Measurements from ENCODE around the gene GMPR.
"Not testable (repeated sequence)": the region's sequence is repeated elsewhere in the genome, so short reads cannot be mapped to it uniquely, and the experiment has no call there.

GMPR gene

GRCh38 chr6:16238057-16238962, at the start of gene GMPR:
TSS of gene GMPR (plus strand) at chr6:16238587. CDS start at chr6:16238694, 107 bp downstream.
- peak; percentile 47 for DNase-seq

GRCh38 chr6:16190214-16190613, 48.2 kb upstream of the GMPR start:
- no peak for DNase-seq

- no peak for DNase-seq
Observed at GRCh38 chr6:16196260-16196983, 42.0 kb upstream of the GMPR start.

- no peak for DNase-seq
Observed at GRCh38 chr6:16196984-16197546, 41.3 kb upstream of the GMPR start.

- no peak for DNase-seq
Observed at GRCh38 chr6:16198061-16198705, 40.2 kb upstream of the GMPR start.

GRCh38 chr6:16199804-16200203, 38.6 kb upstream of the GMPR start:
- peak; percentile 9 for DNase-seq

- DNase-seq, result peak; percentile 30
Observed at GRCh38 chr6:16200321-16200883, 38.0 kb upstream of the GMPR start.

GRCh38 chr6:16201706-16202105, 36.7 kb upstream of the GMPR start:
- DNase-seq, result no peak

GRCh38 chr6:16204653-16205376, 33.6 kb upstream of the GMPR start:
- DNase-seq, result no peak

GRCh38 chr6:16205377-16206144, 32.8 kb upstream of the GMPR start:
- peak; percentile 78 for DNase-seq

GRCh38 chr6:16206595-16207037, 31.8 kb upstream of the GMPR start:
- DNase-seq, result peak; percentile 77

- DNase-seq, result no peak
Observed at GRCh38 chr6:16208989-16209388, 29.4 kb upstream of the GMPR start.

- no peak for DNase-seq
Observed at GRCh38 chr6:16209539-16209938, 28.8 kb upstream of the GMPR start.

- DNase-seq, result no peak
Observed at GRCh38 chr6:16212276-16212675, 26.1 kb upstream of the GMPR start.

- DNase-seq, result no peak
Observed at GRCh38 chr6:16216501-16217155, 21.8 kb upstream of the GMPR start.

GRCh38 chr6:16217156-16217721, 21.1 kb upstream of the GMPR start:
- no peak for DNase-seq

GRCh38 chr6:16222826-16223225, 15.6 kb upstream of the GMPR start:
- DNase-seq, result no peak

GRCh38 chr6:16223362-16223761, 15.0 kb upstream of the GMPR start:
- no peak for DNase-seq

- no peak for DNase-seq
Observed at GRCh38 chr6:16224409-16224808, 14.0 kb upstream of the GMPR start.

GRCh38 chr6:16225062-16225731, 13.2 kb upstream of the GMPR start:
- not testable (repeated sequence) for DNase-seq
